Fibroblast of skin of left biceps (primary cell): Measurements from ENCODE around the gene IL1RL2.
A peak's percentile ranks its signal among the peaks of the same experiment; 100 is the strongest.

Experiments
- DNase-seq, 2 experiments: peaks; one replicate each; pipeline ENCODE4 v3.0.0-alpha.2; 2013; ENCODE audit warnings: low read depth in 2 of 2

The IL1RL2 gene

DNA sequence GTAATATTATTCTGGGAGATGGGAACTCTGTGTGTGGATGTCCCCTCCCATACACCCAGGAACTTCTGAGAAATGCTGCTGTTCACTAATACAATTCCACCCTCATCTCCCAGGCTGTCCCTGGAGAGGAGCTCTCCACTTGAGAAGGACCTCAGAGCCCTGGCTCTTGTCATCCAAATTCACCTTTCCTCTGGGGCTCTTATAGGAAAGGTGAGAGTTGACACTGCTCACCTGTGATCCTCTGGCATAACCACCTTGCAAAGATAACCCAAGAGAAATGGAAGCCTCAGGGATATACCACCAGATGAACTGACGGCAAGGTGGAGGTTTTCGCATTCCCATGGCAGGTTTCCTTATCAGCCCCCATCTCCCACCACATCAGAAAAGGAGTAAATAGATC is 52.0 kb downstream of the IL1RL2 start:
- DNase-seq, result no peak

DNA sequence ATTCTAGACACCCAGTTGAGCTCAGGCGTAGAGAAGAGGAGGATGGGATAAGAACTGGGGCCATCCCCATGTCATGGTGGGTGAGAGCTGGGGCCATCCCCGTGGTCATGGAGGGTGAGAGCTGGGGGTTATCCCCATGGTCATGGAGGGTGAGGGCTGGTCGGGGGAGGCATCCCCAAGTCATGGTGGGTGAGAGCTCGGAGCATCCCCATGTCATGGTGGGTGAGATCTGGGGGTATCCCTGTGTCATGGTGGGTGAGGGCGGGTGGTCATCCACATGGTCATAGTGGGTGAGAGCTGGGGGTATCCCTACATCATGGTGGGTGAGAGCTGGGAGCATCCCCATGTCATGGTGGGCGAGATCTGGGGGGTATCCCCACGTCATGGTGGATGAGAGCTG is 52.5 kb downstream of the IL1RL2 start:
- DNase-seq, result no peak

DNA sequence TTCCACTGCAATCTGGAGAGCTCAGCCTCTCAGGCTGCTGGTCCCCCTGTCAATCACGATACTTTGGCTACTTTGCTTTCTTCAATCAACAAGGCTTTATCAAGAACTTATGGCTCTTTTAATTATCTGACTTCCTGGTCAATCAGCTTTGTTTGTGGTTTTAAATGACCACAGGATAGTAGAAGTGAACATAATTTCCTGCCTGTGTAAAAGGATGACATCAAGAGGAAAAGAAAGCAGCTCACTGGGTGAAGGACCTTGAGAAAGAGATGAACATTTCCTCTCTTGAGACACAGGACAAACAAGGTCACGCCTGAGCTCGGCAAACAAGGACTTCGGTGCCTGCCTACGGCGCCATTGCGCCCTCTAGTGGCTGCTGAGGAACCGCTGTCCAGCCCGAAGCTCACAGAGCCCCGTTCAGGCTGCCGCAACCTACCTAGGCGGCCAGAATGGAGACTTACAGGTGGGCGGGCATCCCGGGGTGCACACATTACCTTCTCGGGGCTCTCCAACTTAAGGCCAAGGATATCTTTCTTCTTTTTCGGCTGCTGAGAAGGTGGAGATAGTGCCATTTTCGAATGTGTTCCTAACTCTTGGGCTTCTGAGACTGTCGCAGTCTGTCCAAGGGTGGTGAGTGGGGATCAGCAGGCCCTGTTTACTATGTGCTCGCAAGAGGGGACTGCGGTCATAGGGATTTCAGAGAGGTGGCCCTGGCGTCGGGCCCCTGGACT is 54.0 kb downstream of the IL1RL2 start:
- peak; percentile 66 to 69 for DNase-seq

DNA sequence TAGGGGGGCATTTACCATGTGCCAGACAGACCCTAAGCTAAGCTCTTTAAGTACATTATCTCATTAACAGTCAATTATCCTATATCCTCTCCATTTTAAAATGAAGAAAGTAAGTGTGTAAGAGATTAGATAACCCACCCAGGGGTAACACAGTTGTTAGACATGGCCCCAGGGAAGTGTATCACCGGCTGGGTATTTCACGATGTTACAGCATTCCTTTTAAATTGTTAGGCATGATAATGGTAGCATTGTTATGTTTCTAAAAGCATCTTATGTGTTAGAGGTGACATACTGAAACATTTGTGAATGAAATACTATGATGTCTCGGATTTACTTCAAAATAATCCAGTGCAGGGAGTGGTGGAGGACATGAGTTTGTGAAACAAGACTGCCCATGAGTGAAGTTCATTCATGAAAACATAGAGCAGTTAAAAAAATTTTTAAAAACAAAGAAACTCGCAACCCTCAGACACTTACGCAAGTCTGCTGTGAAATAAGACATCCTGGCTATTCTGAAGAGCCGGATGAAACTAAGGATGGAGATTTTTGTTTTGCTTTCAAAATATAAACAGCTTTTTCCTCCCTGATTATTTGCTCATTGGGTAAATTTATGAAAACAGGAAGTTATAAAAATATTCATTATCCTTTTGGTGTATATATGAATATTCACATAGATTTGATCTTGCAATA is 54.9 kb downstream of the IL1RL2 start:
- no peak for DNase-seq

DNA sequence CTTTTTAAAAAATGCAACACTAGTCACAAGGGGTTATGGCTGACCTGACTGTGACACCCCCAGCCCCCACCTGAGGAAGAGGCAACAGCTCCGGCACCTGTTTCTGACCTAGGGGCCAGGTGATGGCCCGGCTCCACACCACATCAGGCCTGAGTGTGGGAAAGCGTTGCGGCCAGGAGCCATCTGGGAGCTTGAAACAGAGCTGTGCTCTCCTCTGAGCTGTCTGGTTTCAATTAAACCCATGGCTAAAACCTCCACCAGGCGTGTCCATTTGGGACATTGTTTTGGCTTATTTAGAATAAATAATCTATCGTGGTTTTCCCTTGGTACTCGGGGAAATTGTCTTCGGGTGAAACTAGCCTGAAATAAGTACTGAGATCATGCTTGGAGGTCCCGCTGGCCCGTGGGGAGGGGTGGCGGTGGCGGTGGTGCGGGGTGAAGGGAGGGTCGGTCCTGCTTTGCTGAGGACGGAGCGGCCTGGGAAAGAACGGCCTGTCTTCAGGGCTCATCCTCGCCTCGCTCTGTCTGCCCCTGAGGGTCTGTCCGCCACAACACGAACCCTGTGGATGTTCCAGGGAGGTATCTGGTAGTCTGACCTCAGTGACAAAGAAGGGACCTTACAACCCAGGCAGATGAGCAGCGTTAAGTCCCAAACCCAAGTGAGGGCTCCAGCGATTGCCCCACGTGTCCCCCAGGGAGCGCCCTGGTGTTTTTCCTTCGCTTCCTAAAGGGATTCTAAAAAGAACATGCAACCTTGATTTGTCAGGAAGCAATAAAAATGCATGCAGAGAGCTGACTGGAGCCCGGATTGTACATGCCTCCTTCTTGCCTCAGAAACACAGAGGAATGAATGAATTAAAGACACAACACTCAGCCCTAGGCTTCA is 58.7 kb downstream of the IL1RL2 start:
- no peak for DNase-seq

DNA sequence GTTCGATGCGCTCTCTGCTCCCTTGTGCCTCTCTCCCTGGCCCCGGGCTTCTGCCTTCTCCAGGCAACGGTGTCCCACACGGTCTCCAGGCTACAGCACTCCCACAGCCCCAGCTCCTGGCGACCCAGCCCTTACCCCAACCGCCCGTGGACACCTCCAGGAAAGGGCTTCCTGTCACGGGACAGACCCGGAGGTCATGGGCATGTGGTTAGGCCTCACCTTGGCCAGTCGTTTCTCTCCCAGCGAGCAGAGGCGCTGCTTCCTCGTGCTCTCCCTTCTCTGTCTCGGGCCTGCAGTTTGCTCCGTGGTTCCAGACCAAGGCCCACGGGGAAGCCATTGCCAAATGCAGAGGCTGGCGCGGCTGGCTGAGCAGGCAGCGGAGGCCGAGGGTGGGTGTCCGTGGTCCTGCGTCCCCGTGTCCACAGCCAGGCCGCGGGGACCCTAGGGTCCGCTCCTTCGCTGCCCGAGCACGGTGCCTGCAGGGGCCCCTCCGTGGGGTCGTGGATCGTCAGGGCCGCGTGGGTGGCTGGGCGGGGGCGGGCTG is 63.5 kb downstream of the IL1RL2 start:
- no peak for DNase-seq

DNA sequence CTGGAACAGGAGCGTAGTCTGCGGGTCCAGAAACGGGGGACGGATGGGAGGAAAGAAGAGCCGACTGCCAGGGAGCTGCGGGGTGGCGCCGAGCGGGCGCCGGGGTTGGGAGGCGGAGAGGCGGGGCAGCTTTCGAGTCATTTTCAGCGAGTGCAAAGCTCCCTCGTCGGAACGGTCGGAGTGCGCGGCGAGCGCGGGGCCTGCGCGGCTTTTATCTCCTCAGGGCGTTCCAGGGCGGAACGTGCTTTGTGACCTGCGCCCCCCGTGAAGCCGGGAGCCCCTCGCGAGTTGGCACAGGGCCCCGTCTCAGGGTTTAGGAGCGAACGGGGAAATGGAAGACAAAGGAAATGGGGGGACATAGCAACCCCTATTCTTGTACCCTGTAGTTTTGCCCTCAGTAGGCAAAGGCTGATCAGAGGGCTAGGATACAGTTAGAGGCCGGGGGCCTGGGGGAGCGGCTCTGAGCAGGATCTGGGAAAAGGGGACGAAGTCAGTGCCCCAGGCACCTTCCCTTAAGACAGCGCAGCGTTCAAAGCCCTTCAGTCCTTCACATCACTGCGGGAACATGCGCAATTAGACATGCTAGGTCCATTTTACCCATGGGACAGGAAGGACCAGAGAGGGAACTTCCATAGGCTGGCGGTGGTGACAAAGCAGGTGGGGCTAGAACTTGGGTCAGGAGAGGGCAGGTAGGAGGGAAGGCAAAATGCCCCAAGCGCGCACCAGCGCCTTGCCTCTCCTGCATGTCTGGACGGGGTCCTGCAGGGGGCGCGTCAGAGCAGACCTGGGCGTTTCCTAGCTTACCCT is 64.4 kb downstream of the IL1RL2 start:
- DNase-seq, result no peak

DNA sequence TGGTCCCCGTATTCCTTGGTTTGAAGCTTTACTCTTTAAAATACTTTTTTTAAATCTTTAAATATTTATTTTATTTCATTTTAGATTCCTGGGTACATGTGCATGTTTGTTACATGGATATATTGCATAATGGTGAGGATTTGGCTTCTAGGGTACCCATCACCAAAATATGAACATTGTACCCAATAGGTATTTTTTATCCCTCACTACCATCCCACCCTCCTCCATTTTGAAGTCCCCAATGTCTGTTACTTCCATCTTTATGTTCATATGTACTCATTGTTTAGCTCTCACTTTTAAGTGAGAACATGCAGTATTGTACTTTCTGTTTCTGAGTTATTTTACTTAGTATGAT is 65.0 kb downstream of the IL1RL2 start:
- no peak for DNase-seq

DNA sequence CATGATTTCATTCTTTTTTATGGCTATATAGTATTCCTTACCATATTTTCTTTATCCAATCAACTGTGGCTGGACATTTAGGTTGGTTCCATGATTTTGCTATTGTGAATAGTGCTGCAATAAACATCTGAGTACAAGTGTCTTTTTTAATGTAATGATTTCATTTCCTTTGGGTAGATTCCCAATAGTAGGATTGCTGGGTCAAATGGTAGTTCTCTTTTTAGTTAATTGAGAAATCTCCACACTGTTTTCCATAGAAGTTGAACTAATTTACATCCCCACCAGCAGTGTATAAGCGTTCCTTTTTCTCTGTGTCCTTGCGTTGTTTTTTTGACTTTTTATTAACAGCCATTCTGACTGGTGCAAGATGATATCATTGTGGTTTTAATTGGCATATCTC is 65.4 kb downstream of the IL1RL2 start:
- DNase-seq, result no peak

DNA sequence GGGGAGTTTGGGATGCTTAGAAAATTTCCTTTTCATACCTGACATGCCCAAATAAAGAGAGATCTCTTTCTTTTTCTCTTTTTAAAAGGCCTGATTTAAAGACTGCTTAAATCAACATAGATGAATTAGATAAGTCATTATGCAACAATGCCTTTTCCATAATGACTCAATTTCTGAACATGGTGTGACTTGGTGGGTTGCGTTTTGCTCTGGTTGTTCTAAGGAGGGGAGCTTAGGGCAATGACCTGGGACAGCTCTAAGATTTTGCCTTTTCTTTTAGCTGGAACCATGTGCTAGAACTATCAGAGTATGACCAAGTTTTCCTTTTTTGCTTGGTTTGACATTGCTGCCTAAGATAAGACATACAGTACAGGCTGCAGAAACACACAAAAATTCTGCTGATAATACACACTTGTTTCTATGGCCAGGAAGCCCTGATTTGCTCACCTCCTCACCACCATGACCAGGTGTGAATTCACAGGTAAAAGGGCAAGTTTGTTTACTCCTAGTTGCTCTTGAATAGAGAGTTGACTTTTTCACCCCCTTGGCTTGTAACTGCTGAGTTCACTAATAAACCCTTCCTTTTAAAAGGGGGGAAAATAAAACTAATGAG is 66.4 kb downstream of the IL1RL2 start:
- no peak for DNase-seq

DNA sequence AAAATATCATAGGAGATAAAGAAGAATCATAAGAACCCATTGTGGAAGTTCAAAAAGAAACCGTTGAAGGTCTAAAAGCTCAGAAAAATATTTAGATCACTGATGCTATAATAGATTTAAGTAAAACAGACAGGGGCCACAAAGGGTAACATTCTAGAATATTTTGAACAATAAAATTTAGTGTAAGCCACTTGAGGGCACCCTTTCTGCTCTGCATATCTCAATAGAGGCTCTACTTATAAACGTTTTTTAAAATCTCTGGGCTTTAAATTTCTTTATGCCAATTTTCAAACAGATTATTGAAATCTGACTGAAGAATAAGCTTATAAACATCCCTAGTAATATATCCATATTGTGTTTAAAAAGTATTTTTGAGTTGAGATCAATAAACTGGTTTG is 66.9 kb downstream of the IL1RL2 start:
- no peak for DNase-seq

DNA sequence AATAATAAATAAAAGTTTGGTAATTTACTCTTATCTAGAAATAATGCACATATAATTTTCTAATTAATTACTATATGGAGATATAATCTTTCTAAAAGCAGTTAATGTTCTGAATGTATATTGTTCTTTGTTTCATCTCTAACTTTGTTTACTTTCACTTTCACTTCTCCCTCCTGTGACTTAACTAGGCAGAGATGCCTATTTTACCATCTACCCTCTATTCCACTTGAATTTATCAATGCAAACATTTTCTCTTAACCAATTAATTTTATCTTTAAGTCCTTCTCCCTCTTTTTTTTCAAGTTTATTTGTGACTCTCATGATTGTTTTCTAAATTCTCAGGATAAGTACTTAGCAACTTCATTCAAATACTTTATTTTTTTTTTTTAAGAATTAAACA is 69.5 kb downstream of the IL1RL2 start:
- DNase-seq, result no peak

DNA sequence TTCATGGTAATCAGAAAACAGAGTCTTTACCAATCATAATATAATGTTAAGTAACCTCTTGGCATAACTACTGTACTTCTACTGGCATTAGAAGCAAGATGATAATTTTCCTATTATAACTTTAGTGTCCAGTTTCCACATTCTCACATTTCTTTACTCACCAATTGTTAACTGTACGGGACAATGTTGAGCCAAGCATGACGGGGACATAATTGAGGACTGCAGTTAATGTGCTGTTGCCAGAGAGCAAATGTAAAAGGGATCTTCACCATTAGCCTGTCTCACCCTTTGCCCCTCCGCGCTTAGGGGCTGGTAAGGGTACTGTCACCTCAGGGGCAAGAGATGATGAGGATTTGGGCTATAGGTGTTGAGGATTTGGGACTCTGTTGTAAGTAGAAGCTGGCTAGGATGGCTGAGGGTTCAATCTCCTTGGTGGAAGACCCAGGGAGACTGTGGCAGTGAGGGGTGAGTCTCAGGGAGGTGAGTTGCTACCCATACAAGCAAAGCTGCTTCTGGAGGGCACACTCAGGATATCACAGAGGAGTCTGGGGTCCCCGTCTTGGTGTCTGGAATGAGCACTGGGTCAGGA is 70.1 kb downstream of the IL1RL2 start:
- no peak for DNase-seq

DNA sequence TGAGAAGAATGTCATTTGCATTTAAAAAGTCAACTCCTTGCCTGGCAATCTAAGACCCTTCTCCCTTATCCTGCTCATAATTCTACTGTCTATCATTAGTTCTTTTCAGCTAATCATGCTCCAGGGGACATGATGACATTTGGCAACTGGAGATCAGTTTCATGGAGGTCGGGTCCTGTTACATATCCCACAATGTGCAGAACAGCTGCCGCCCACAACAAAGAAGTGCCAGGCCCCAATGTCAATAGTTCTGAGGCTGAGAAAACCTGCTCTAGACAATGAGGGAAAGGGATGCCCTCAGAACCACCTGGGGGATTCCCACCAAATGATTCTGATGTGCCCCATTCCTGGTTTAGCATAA is 71.2 kb downstream of the IL1RL2 start:
- DNase-seq, result no peak

DNA sequence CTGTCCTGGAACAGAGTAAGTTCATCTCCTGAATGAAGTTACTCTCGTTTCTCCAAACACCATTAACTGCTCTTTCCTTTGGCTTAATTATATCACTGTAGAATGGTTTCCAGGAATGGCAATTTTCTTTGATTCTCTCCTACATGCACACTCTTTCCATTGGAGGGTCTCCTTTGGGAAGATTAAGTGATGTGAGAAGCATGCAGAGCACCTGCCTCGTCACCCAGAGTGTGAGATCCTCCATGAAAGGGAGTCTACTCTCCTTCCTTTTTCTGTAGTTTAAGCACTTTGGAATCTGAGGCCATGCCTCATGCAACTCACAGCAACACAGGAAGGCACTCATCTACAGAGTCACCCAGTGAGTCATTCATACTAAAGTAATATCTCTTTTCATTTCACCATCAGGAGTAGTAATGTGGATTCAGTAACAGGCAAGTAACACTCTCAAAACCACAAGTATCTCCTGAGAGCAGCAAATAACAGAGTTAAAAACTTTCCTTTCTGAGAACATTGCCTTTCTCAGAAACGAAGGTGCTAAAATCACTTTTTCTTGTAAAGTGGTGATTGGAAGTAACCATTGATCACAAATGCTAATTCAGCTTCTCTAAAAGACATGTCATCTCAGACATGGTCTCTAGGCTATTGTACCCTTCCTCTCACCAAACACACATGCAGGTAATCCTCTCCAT is 71.7 kb downstream of the IL1RL2 start:
- peak; percentile 91 to 93 for DNase-seq

DNA sequence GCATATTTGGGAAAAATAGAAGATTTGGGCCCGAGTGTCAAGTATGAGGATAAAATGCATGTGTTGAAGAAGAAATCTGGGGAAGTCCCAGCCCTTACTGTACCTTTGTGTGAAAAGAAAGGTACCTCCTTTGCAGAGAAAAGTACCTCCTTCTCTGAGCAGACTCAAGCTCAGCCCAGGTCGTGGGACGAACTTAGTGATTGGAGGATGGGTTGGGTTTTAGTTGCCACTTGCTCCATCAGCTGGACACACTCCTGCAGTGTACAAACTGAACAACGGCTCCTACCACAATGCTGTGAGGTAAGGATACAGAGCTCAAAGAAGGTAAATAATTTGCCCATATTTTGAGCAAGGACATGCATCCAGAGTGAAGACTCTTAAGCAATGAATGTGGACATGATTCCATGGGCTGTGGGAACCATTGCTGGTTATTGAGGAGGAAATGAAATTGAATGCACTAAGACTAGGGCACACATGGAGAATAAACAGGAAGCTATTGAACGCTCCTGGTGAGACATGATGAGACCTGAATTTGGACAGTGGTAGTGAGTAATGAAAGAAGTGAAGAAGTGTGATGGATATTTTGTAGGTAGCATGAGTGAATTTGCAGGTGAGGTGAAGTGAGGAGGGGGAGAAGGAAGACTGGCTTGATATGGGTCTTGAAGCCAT is 74.8 kb downstream of the IL1RL2 start:
- no peak for DNase-seq

DNA sequence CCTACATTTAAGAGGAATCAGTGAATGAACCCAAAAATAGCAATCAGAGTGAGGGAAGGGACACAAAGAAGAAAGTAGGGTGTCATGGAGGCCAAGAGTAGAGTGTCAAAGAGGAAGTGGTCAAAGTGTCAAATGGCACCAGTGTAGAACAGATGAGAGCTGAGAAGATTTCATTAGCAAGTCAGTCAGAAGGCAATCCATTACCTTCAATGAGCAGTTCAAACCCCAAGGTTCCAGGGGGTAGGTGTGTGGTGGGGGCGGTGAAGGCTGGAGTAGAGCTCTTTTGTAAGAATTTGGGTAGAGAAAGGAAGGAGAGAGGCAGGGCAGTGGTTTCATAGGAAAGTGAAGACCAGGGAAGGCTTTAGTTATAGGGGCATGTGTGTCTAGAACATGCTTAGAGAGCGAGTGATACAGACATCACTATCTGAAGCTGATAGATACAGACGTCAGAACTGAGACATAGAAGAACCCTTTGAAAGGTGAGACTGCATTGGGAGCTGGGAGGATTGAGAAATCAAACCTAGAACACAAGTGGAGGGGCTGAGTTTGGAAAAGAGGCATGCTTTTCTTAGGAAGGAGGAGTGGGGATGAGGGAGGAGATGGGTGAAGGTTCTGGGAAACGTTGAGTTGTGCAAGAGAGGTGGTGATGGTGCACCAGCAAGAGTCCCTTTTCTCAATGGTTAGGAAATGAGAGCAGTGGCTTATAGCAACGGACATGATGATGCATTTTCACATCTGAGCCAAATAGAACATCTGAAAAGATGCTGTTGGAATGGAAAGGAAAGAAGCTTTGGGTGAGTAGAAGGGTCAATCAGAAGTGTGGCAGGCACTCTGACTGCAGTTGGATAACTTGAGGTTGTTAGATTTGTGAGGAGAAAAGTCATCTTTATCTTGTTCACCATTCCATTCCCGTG is 75.7 kb downstream of the IL1RL2 start:
- peak in 1 of 2 experiments; percentile 38 for DNase-seq

DNA sequence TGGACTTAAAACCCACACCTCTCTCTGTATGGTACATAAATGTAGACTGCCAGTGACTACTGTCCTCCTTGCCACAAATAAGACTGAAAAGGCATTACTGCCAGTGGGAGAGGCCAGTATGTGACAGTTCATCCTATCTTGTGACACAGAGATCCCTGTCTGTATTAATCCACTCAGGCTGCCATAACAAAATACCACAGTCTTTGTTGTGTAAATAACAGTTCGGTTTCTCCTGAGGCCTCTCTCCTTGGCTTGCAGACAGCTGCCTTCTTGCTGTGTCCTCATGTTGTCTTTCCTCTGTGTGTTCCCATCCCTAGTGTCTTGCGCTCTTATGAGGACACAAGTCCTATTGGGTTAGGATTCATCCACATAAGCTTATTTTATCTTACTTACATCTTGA is 78.1 kb downstream of the IL1RL2 start:
- no peak for DNase-seq

DNA sequence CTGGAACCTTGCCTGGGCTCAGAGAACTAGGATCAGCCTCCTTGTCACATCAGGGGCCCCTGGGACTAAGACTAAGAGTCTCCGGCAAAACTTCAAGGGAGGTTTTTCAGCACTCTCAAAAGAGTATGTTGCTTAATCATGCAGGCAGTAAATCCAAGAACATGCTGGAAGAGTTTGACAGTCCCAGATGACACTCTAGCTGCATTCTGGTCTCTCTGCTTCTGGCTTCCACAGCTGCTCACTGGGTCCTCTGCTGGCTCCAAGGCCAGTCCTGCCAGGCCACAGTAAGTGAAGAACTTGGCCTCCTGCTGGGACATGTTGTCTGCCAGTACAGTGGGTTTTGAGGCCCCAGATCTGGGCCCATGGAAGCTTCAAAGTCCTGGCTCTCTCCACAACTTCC is 79.4 kb downstream of the IL1RL2 start:
- DNase-seq, result no peak
